ENCODE measurements around the gene STYX. TPM values are rescaled to one million over a fixed set of nuclear protein-coding genes. Genes with fewer than 3 reads are reported as not detected.

The STYX gene
- total RNA-seq, 4 donors from 2014 or later: 10.0 to 31.8 (median 18.3) TPM

- intact Hi-C loops (cut with DNase I; ENCODE audit: low total_unique reads): no loop called here
- no peaks in the 10 kb centered on the region for H3K36me3 ChIP-seq
- peak; percentile 84 for DNase-seq
- no peaks in the 10 kb centered on the region for H3K9me3 ChIP-seq
- H3K27ac ChIP-seq: peak within 1 kb of the TSS; percentile 86 to 95
- peak; percentile 67 to 86 for TF ChIP-seq POLR2A (IDR thresholded peaks at IDR 0.05)
- TF ChIP-seq CTCF (IDR thresholded peaks at IDR 0.05): no peak
- no peaks in the 10 kb centered on the region for H3K27me3 ChIP-seq
- no peaks in the 10 kb centered on the region for H3K4me1 ChIP-seq
- H3K4me3 ChIP-seq: peak within 1 kb of the TSS; percentile 75 to 93
These were observed 61.5 kb downstream of the STYX start, which contains the start of gene GNPNAT1 for GRCh38 chr14:52791223-52792096. Gene GNPNAT1 (minus strand): TSS chr14:52791607. CDS start chr14:52784650, 6,957 bp downstream.

- H3K4me1 ChIP-seq: no peaks in the 10 kb centered on the region
- H3K36me3 ChIP-seq: no peaks in the 10 kb centered on the region
- DNase-seq: no peak
- peak overlapping the region; percentile 37 to 93 for H3K4me3 ChIP-seq
- no peaks in the 10 kb centered on the region for H3K27me3 ChIP-seq
- H3K27ac ChIP-seq: peak overlapping the region; percentile 86 to 95
- intact Hi-C loops (cut with DNase I; ENCODE audit: low total_unique reads): no loop called here
- H3K9me3 ChIP-seq: no peaks in the 10 kb centered on the region
- TF ChIP-seq POLR2A (IDR thresholded peaks at IDR 0.05) (no peak), CTCF (IDR thresholded peaks at IDR 0.05) (no peak)
These were observed 62.1 kb downstream of the STYX start for GRCh38 chr14:52792097-52792415.

GRCh38 chr14:52793061-52793460 lies 63.1 kb downstream of the STYX start:
- peak overlapping the region in 1 of 2 donors; percentile 30 for H3K27ac ChIP-seq
- H3K4me3 ChIP-seq: no peak overlapping the region
- no peak for TF ChIP-seq POLR2A (IDR thresholded peaks at IDR 0.05)
- TF ChIP-seq CTCF (IDR thresholded peaks at IDR 0.05): no peak
- H3K27me3 ChIP-seq: no peaks in the 10 kb centered on the region
- H3K9me3 ChIP-seq: no peaks in the 10 kb centered on the region
- no peaks in the 10 kb centered on the region for H3K4me1 ChIP-seq
- DNase-seq: no peak
- no peaks in the 10 kb centered on the region for H3K36me3 ChIP-seq
- intact Hi-C loops (cut with DNase I; ENCODE audit: low total_unique reads): no loop called here

- intact Hi-C loops (cut with DNase I; ENCODE audit: low total_unique reads): no loop called here
- TF ChIP-seq CTCF (IDR thresholded peaks at IDR 0.05) (no peak), POLR2A (IDR thresholded peaks at IDR 0.05) (no peak)
- H3K27ac ChIP-seq: no peak overlapping the region
- no peaks in the 10 kb centered on the region for H3K27me3 ChIP-seq
- no peaks in the 10 kb centered on the region for H3K36me3 ChIP-seq
- no peaks in the 10 kb centered on the region for H3K9me3 ChIP-seq
- H3K4me3 ChIP-seq: no peak overlapping the region
- H3K4me1 ChIP-seq: no peaks in the 10 kb centered on the region
- DNase-seq: no peak
These were observed 67.7 kb downstream of the STYX start for GRCh38 chr14:52797653-52798052.

GRCh38 chr14:52798826-52799225 lies 68.9 kb downstream of the STYX start:
- TF ChIP-seq CTCF (IDR thresholded peaks at IDR 0.05) (no peak), POLR2A (IDR thresholded peaks at IDR 0.05) (no peak)
- no peak for DNase-seq
- Histone ChIP-seq H3K4me3 (no peak overlapping the region), H3K9me3 (no peaks in the 10 kb centered on the region), H3K27ac (peak overlapping the region in 1 of 2 donors; percentile 41), H3K36me3 (no peaks in the 10 kb centered on the region), H3K4me1 (no peaks in the 10 kb centered on the region), H3K27me3 (no peaks in the 10 kb centered on the region)
- intact Hi-C loops (cut with DNase I; ENCODE audit: low total_unique reads): no loop called here
